HL-60 (cell line): ENCODE measurements around the gene SMU1.

Source experiments
- DNase-seq, 2 experiments: peaks; one replicate each; pipeline ENCODE4 v3.0.0-alpha.2; 2010 to 2020; ENCODE audit warnings: low read depth in 1 of 2, low spot score in 1 of 2
- H3K27ac ChIP-seq: fragments of 250-450 bp; sonication (Bioruptor Pico); replicated peaks from 2 replicates; pipeline ENCODE4 v1.5.1; 2020; ENCODE audit warnings: mild to moderate bottlenecking, moderate library complexity
- H3K27me3 ChIP-seq: fragments of 250-450 bp; sonication (Bioruptor Pico); 2 replicates; pipeline ENCODE4 v1.5.1; 2021; ENCODE audit warnings: mild to moderate bottlenecking, moderate library complexity; ENCODE audit not compliant: insufficient read depth, poor library complexity, severe bottlenecking
- H3K4me3 ChIP-seq: replicated peaks from 2 replicates; pipeline ENCODE4 v1.5.1; 2011; ENCODE audit warnings: mild to moderate bottlenecking, control low read depth, low read length; ENCODE audit not compliant: insufficient read depth
- GABPA ChIP-seq: IDR thresholded peaks from 2 replicates; pipeline ENCODE4 v1.6.1; 2012; ENCODE audit warnings: low read depth
- POLR2AphosphoS5 ChIP-seq: IDR thresholded peaks from 2 replicates; pipeline ENCODE4 v1.6.1; 2012; ENCODE audit warnings: low read depth
- SPI1 ChIP-seq: IDR thresholded peaks from 2 replicates; pipeline ENCODE4 v1.6.1; 2012; ENCODE audit warnings: low read depth, mild to moderate bottlenecking, borderline replicate concordance
- TF ChIP-seq, protein P1 (sequence below): IDR thresholded peaks from one replicate; pipeline ENCODE4 v1.5.1; 2011; ENCODE audit warnings: low read length, control low read depth, inconsistent platforms; ENCODE audit not compliant: insufficient read depth
- TF ChIP-seq, protein P2 (sequence below): IDR thresholded peaks from 2 replicates; pipeline ENCODE4 v1.6.1; 2012; ENCODE audit warnings: low read depth; ENCODE audit not compliant: insufficient replicate concordance

SMU1 gene

DNA sequence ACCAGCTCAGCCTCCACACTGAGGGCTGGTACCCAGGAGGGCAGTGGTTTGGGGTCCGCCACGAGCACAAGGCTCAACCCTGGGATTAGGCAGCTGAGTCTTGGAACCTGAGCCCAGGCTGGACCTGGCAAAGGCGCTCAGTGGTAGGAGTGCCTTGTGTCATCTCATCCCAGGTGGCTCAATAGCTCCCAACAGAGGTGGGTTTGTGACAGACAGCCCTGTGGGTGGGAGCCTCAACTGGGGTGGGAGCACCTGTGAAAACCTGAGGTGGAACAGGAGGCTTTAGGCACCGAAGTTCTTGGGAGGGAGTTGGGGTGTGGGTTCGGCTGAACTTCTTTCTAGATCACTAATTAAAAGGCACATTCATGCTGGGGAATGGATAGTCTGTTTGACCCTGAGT is 35.2 kb upstream of the SMU1 start:
- Histone ChIP-seq H3K27ac (no peak overlapping the region), H3K27me3 (no peaks in the 10 kb centered on the region), H3K4me3 (no peak overlapping the region)
- no peak for DNase-seq
- TF ChIP-seq POLR2AphosphoS5 (no peak), SPI1 (no peak), GABPA (no peak)
- TF ChIP-seq, protein P1, sequence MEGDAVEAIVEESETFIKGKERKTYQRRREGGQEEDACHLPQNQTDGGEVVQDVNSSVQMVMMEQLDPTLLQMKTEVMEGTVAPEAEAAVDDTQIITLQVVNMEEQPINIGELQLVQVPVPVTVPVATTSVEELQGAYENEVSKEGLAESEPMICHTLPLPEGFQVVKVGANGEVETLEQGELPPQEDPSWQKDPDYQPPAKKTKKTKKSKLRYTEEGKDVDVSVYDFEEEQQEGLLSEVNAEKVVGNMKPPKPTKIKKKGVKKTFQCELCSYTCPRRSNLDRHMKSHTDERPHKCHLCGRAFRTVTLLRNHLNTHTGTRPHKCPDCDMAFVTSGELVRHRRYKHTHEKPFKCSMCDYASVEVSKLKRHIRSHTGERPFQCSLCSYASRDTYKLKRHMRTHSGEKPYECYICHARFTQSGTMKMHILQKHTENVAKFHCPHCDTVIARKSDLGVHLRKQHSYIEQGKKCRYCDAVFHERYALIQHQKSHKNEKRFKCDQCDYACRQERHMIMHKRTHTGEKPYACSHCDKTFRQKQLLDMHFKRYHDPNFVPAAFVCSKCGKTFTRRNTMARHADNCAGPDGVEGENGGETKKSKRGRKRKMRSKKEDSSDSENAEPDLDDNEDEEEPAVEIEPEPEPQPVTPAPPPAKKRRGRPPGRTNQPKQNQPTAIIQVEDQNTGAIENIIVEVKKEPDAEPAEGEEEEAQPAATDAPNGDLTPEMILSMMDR, result no peak
- TF ChIP-seq, protein P2, sequence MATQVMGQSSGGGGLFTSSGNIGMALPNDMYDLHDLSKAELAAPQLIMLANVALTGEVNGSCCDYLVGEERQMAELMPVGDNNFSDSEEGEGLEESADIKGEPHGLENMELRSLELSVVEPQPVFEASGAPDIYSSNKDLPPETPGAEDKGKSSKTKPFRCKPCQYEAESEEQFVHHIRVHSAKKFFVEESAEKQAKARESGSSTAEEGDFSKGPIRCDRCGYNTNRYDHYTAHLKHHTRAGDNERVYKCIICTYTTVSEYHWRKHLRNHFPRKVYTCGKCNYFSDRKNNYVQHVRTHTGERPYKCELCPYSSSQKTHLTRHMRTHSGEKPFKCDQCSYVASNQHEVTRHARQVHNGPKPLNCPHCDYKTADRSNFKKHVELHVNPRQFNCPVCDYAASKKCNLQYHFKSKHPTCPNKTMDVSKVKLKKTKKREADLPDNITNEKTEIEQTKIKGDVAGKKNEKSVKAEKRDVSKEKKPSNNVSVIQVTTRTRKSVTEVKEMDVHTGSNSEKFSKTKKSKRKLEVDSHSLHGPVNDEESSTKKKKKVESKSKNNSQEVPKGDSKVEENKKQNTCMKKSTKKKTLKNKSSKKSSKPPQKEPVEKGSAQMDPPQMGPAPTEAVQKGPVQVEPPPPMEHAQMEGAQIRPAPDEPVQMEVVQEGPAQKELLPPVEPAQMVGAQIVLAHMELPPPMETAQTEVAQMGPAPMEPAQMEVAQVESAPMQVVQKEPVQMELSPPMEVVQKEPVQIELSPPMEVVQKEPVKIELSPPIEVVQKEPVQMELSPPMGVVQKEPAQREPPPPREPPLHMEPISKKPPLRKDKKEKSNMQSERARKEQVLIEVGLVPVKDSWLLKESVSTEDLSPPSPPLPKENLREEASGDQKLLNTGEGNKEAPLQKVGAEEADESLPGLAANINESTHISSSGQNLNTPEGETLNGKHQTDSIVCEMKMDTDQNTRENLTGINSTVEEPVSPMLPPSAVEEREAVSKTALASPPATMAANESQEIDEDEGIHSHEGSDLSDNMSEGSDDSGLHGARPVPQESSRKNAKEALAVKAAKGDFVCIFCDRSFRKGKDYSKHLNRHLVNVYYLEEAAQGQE, result no peak

DNA sequence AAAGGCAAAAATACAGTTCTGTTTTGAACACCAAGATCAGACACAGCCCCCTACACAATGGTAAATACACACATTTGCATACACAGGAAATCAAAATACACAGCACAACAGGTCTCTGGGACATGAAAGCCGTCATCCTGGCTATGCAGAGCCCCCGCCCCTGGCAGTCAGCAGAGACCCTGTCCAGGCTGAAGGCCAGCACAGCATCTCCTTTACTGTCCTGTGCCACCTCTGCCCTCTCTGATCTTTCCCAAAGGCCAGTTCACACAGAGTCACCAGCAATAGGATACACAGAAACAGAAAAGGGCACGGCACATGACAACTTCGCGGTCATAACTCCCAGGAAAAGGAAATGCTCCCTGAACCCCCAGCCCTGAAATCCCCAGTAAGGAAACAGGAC is 34.2 kb upstream of the SMU1 start:
- H3K27ac ChIP-seq, result no peak overlapping the region

DNA sequence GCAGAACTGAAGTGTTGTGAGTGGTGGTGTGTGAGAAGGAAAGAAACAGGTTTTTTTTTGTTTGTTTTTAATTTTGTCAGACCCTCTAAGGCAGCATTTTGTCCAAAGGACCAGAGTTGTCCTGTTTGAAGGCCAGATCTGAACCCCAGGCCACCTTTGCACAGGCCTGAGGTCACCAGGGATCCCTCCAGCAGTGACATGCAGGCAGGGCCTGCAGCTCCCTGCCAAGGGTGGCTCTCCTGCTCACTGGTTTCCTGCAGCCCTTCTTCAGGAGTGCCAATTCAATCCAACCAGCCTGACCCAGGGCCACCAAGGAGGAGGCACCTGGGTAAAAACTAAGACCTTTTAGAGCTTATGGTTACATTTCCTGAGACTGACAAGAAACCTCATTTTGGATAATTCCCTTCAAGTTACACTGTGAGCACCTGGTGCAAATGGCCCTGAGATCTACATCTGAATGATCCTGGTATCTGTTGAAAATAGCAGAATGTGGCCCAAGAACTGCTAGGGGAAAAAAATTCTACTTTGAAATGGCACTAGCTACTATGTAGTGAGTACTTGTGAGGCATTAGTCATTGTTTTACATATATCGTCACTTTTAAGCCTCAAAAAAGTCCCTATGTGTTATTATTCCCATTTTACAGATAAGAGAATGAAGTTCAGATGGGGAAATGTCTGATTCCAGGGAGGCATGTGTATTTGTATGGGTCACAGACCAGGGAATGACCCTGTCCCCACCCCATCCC is 33.5 kb upstream of the SMU1 start:
- Histone ChIP-seq H3K27me3 (no peaks in the 10 kb centered on the region), H3K4me3 (no peak overlapping the region), H3K27ac (no peak overlapping the region)
- TF ChIP-seq, protein P2, result no peak
- no peak for TF ChIP-seq GABPA
- TF ChIP-seq, protein P1, result no peak
- TF ChIP-seq SPI1, result no peak
- no peak for TF ChIP-seq POLR2AphosphoS5
- DNase-seq, result no peak

More for the DNA sequence above, 34.2 kb upstream of the SMU1 start:
- no peak for DNase-seq
- no peak overlapping the region for H3K4me3 ChIP-seq
- no peaks in the 10 kb centered on the region for H3K27me3 ChIP-seq
- TF ChIP-seq, protein P1, result no peak
- TF ChIP-seq, protein P2, result no peak
